MCF 10A (cell line): Measurements from ENCODE around the gene GRK3. TPM values are rescaled to one million over a fixed set of nuclear protein-coding genes. Genes with fewer than 3 reads are reported as not detected.
"Not testable (repeated sequence)": the region's sequence is repeated elsewhere in the genome, so short reads cannot be mapped to it uniquely, and the experiment has no call there.

Experiments
- BruUV-seq: library from RNA; stranded (reverse); fragments of 400-500 nt; replicated peaks from 2 replicates; lab custom pipeline; 2021; lab: Mats Ljungman, UMichigan
- CTCF ChIA-PET: fragments of 300-600 bp; sonication (Branson Sonifier 250); formaldehyde crosslinking; extraction: SDS; loops from one replicate; lab custom pipeline; 2021; ENCODE audit warnings: antibody characterized with exemption, inconsistent platforms; lab: Yijun Ruan, JAX
- POLR2A ChIA-PET: fragments of 300-600, 350-650 bp; sonication (Branson Sonifier 250); formaldehyde crosslinking; extraction: SDS; loops from one replicate; lab custom pipeline; 2020; ENCODE audit warnings: antibody characterized with exemption, inconsistent platforms; lab: Yijun Ruan, JAX
- DNase-seq: peaks from one replicate; pipeline ENCODE4 v3.0.0-alpha.2; 2018; ENCODE audit not compliant: unreplicated experiment
- H3K27ac Mint-ChIP-seq: one replicate; pipeline ENCODE4 v1.8.0; 2022; ENCODE audit warnings: mild to moderate bottlenecking, low read depth, mixed read lengths; ENCODE audit not compliant: unreplicated experiment
- H3K27me3 Mint-ChIP-seq: one replicate; pipeline ENCODE4 v1.8.0; 2022; ENCODE audit warnings: mixed read lengths; ENCODE audit not compliant: insufficient read depth, unreplicated experiment
- H3K36me3 Mint-ChIP-seq: one replicate; pipeline ENCODE4 v1.8.0; 2022; ENCODE audit warnings: mild to moderate bottlenecking, moderate library complexity, mixed read lengths; ENCODE audit not compliant: insufficient read depth, unreplicated experiment
- H3K4me1 Mint-ChIP-seq: one replicate; pipeline ENCODE4 v1.8.0; 2022; ENCODE audit warnings: mixed read lengths; ENCODE audit not compliant: insufficient read depth, unreplicated experiment
- H3K4me3 Mint-ChIP-seq: one replicate; pipeline ENCODE4 v1.8.0; 2022; ENCODE audit warnings: mild to moderate bottlenecking, moderate library complexity, mixed read lengths; ENCODE audit not compliant: unreplicated experiment
- H3K9me3 Mint-ChIP-seq: one replicate; pipeline ENCODE4 v1.8.0; 2022; ENCODE audit warnings: mixed read lengths; ENCODE audit not compliant: unreplicated experiment
- intact Hi-C: fragments of 100-400 bp; cut with micrococcal nuclease; formaldehyde crosslinking; loops from 2 replicates; pipeline ENCODE4 v1.14.1; 2022
- total RNA-seq: library from RNA; stranded (reverse); gene quantifications from 2 replicates; pipeline ENCODE4 v1.2.3, GENCODE V29; 2022
- TF ChIP-seq, protein P1 (sequence below): fragments of 200-600 bp; IDR thresholded peaks from one replicate; pipeline ENCODE4 v1.8.0; 2022; ENCODE audit warnings: antibody characterized with exemption, mild to moderate bottlenecking; ENCODE audit not compliant: unreplicated experiment

GRK3 gene
- total RNA-seq, 1 experiment from 2014 or later: 7.9 TPM

DNA sequence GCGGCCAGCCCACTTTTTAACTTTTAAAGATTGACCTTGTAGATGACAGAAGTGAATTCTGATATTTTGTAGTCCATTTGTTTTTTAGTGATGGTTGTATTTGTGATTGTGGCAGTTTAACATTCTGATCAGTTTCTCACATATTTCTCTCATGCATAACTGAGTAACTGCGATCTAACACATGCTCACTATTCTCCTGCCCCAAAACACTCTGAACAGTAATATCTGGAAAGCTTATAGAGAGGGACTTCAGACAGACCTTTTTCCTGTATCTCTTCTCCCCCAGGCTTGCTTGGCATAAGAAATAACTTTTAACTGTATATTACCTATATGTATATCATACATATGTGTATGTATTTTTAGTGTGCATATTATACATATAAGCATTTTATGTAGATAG, 140.2 kb downstream of the GRK3 start:
- Mint-ChIP-seq H3K4me1 (no peaks in the 10 kb centered on the region), H3K36me3 (no peaks in the 10 kb centered on the region), H3K9me3 (no peaks in the 10 kb centered on the region), H3K27ac (no peak overlapping the region), H3K4me3 (no peak overlapping the region), H3K27me3 (no peaks in the 10 kb centered on the region)
- TF ChIP-seq, protein P1, sequence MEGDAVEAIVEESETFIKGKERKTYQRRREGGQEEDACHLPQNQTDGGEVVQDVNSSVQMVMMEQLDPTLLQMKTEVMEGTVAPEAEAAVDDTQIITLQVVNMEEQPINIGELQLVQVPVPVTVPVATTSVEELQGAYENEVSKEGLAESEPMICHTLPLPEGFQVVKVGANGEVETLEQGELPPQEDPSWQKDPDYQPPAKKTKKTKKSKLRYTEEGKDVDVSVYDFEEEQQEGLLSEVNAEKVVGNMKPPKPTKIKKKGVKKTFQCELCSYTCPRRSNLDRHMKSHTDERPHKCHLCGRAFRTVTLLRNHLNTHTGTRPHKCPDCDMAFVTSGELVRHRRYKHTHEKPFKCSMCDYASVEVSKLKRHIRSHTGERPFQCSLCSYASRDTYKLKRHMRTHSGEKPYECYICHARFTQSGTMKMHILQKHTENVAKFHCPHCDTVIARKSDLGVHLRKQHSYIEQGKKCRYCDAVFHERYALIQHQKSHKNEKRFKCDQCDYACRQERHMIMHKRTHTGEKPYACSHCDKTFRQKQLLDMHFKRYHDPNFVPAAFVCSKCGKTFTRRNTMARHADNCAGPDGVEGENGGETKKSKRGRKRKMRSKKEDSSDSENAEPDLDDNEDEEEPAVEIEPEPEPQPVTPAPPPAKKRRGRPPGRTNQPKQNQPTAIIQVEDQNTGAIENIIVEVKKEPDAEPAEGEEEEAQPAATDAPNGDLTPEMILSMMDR: no peak
- BruUV-seq: no TSS peak
- ChIA-PET CTCF (interaction anchor here (0.7 to 6.2 kb wide), 5 partner anchors 69 to 243 kb away, joined by 3 to 30 read pairs (median 4); no protein-coding TSS in a partner anchor), POLR2A (interaction anchor here (0.7 kb wide), 1 partner anchor 46 kb away, joined by 3 read pairs; no protein-coding TSS in a partner anchor)
- intact Hi-C loops: loop anchor here (5.0 kb wide), 1 partner anchor 257 kb away; no protein-coding TSS in a partner anchor
- DNase-seq: no peak

- H3K4me3 Mint-ChIP-seq: no peak overlapping the region
- no peaks in the 10 kb centered on the region for H3K27me3 Mint-ChIP-seq
- TF ChIP-seq, protein P1: no peak
- no peak overlapping the region for H3K27ac Mint-ChIP-seq
- ChIA-PET CTCF (interaction anchor here (0.5 to 6.2 kb wide), 5 partner anchors 18 to 260 kb away, joined by 3 to 30 read pairs (median 5); no protein-coding TSS in a partner anchor), POLR2A (interaction anchor here (0.6 kb wide), 1 partner anchor 11 kb away, joined by 3 read pairs; no protein-coding TSS in a partner anchor)
- no peaks in the 10 kb centered on the region for H3K36me3 Mint-ChIP-seq
- BruUV-seq: no TSS peak
- H3K4me1 Mint-ChIP-seq: no peaks in the 10 kb centered on the region
- intact Hi-C loops: no loop called here
- no peaks in the 10 kb centered on the region for H3K9me3 Mint-ChIP-seq
- DNase-seq: no peak
Observed at GRCh38 chr22:25706197-25706596, 141.7 kb downstream of the GRK3 start.

DNA sequence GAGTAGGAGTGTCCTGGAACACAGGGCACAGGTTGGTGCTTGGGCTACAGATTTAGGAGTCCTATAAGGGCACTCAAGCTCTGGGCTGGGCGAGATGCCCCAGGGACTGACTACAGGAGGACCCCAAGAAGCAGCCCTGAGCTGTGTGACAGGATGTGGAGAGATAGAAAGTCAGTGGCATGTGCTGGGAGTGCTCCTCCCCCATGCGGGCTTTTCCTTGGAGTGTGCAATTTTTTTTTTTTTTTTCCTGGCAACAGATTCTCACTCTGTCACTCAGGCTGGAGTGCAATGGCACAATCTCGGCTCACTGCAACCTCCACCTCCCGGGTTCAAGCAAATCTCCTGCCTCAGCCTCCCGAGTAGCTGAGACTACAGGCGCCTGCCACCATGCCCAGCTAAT, 144.0 kb downstream of the GRK3 start:
- CTCF ChIA-PET: interaction anchor here (1.4 kb wide), 1 partner anchor 64 kb away, joined by 4 read pairs; no protein-coding TSS in a partner anchor

DNA sequence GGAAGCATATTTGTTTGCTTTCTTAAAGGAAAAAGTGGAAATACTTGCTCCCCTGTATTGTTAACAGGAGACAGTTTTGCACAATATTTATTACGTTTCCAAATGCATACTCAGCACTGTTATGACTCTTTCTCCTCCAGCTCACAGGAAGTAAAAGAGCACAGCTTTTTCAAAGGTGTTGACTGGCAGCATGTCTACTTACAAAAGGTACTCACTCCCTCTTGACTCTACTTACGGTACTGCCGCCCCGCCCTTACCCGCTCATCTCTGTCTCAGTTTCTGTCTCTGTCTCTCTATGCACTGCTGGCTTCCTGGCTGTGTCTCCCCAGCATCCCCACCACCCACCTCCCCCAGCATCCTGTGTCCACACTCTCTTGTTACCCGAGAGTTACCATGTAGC, 145.3 kb downstream of the GRK3 start:
- BruUV-seq: no TSS peak
- H3K4me1 Mint-ChIP-seq: no peaks in the 10 kb centered on the region
- no peak overlapping the region for H3K4me3 Mint-ChIP-seq
- intact Hi-C loops: no loop called here
- CTCF ChIA-PET: interaction anchor here (0.6 to 0.9 kb wide), 4 partner anchors 91 to 348 kb away, joined by 3 to 4 read pairs (median 3); no protein-coding TSS in a partner anchor
- no peaks in the 10 kb centered on the region for H3K9me3 Mint-ChIP-seq
- TF ChIP-seq, protein P1: no peak
- peaks cover 8% of the 10 kb centered on the region for H3K36me3 Mint-ChIP-seq
- POLR2A ChIA-PET: interaction anchor here (0.7 kb wide), 1 partner anchor 308 kb away, joined by 4 read pairs; no protein-coding TSS in a partner anchor
- H3K27me3 Mint-ChIP-seq: no peaks in the 10 kb centered on the region
- H3K27ac Mint-ChIP-seq: no peak overlapping the region
- DNase-seq: no peak

More for the DNA sequence above, 144.0 kb downstream of the GRK3 start:
- H3K4me1 Mint-ChIP-seq, intact Hi-C loops, H3K4me3 Mint-ChIP-seq, DNase-seq, H3K27ac Mint-ChIP-seq, H3K36me3 Mint-ChIP-seq, H3K27me3 Mint-ChIP-seq, H3K9me3 Mint-ChIP-seq, BruUV-seq: not testable (repeated sequence)
- POLR2A ChIA-PET: interaction anchor here (0.5 kb wide), 1 partner anchor 50 kb away, joined by 4 read pairs; no protein-coding TSS in a partner anchor
